Suppressor macrophage (primary cell): ENCODE measurements around the gene CTU1.

Experiments used
- DNase-seq, 4 experiments: peaks; one replicate each; pipeline ENCODE4 v3.0.0-alpha.2; 2020 to 2022

Gene CTU1

GRCh38 chr19:51102991-51103390 is 5.2 kb downstream of the CTU1 start:
- no peak for DNase-seq

DNA sequence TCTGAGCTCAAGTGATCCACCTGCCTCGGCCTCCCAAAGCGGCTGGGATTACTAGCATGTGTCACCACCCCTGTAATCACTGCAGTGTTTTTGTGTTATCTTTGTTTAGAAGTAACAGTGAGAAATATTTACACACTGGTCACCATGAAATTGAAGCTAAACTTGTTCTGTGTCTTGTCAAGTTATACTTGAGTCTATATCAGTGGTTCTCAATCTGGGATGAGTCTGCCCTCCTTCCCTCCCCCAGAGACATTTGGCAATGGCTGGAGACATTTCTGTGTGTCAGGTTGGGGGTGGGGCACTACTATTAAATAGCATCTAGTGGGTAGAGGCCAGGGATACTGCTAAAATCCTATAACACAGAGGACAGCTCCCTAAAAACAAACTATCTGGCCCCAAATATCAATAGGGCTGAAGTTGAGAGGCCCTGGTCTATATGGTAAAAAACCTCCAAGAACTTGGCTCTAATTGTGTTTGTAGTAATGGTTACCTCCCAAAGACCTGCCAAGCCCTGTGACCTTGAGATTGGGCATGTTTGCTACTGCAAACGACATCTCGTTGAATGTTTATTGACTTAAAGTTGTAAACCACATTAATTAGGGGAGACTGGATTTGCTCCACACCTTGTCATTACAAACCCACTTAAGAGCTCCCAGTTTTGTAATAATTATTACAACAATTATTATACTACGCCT is 6.9 kb downstream of the CTU1 start:
- peak in 3 of 4 experiments; percentile 24 to 33 (median 25) for DNase-seq

GRCh38 chr19:51100601-51101000 is 7.6 kb downstream of the CTU1 start:
- DNase-seq: no peak

- no peak for DNase-seq
These were observed 9.2 kb downstream of the CTU1 start for GRCh38 chr19:51099047-51099382.

GRCh38 chr19:51098365-51099046 is 9.7 kb downstream of the CTU1 start:
- peak; percentile 34 to 73 (median 65) for DNase-seq

- no peak for DNase-seq
These were observed 10.4 kb downstream of the CTU1 start for GRCh38 chr19:51097796-51098195.

GRCh38 chr19:51097166-51097738 is 11.0 kb downstream of the CTU1 start:
- peak; percentile 46 to 77 (median 59) for DNase-seq

DNA sequence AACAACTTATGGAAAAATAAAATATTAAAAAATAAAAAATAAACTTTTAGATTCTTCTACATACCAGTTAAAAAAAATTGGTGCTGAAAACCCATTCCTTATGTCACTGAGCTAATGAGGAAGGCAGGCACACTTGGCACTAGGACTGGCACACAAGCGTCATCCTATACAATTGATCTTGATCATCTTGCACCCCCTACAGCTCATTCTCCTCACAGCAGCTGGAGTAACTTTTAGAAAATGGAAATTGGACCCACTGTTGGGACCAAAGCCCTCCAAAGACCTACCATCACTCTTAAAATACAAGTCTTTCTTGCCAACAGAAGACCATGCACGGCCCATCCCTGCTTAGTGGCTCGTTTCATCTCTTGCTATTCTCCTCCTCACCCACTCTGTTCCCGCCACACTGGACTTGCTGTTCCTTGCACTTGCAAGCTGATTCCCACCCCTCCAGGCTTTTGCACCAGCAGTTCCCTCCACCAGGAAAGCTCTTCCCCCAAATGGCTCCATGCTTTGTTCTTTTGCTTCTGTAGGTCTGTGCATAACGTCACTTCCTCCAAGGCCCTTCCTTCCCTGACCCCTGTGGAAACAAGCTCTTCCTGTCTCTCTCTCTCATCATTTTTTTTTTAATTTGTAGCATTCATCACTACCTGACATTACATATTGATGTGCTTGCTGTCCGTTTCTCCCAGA is 11.6 kb downstream of the CTU1 start:
- DNase-seq: peak in 3 of 4 experiments; percentile 24 to 38 (median 29)

DNA sequence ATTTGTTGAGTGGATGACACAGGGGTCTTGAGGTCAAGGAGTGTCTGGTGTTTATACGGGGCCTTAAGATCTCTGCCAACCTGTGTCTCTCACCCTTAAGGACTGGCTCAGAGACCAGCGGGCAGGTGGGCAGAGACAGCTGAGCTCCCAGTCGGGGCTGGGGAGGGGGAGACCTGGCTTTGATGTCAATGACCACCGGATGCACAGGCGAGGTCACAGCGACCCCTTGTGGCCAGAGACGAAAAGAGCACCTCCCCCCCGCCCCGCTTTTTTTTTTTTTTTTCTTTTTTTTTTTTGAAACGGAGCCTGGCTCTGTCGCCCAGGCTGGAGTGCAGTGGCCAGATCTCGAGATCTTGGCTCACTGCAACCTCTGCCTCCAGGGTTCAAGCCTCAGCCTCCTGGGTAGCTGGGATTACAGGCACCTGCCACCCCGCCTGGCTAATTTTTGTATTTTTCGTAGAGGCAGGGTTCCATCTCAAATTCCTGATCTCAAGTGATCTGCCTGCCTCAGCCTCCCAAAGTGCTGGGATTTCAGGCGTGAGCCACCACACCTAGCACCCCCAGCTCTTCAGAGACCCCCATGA is 13.4 kb downstream of the CTU1 start:
- DNase-seq: peak; percentile 36 to 69 (median 60)

DNA sequence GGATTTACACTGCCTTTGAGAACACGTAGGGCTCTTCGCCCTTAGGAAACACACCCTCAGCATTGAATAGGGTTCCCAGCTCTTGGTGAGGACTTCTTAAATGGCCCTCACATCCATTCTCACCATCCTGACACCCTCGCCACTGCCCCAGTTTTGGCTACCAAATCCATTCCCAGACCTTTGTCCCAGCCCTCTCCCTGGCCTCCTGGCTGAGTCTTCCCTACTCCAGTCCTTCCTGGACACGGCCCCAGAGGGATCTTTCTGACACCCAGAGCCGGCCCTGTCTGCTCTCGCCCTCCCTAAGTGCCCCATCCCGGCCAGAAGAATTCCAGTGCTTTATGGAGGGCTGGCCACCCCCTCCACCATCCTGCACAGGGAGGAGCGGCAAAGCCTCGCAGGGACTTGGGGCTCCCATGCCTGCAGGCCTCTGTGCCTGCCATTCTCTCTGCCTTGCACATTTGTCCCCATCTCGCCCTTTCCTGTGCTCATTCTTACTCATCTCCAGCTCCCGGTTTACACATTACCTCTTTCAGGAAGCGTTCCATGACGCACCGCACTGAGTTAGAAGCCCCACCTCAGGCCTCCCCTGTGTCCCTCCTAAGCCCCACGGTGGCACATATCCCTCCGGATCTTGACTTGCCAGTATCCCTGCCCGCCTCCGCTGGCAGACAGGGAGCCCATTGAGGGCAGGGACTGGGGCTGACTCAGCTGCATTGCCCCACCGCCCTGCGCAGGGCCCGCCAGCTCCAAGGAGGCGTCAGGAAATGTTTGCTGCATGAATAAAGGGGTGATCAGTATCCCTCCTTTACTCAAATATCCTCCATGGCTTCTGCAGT is 14.5 kb downstream of the CTU1 start:
- no peak for DNase-seq

DNA sequence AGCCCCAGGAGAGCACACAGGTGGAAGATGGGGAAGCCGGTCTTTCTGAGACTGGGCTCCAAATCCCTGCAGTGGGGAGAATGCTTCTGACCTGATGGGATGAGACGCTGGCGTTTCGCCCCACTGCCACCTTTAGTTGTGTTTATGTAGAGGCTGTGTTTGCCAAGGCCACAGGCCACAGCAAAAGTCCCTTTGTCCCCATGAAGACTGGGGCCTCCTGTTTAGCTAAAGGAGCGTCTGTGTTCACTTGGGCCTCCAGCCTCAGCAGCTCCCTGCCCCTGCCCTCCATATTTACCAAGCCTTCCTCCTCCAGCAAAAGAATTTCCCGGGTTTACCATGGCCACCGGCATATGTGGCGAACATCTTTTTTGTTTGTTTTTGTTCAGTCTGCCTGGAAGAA is 15.1 kb downstream of the CTU1 start:
- no peak for DNase-seq

GRCh38 chr19:51091895-51092873 is 16.0 kb downstream of the CTU1 start:
- DNase-seq: no peak

DNA sequence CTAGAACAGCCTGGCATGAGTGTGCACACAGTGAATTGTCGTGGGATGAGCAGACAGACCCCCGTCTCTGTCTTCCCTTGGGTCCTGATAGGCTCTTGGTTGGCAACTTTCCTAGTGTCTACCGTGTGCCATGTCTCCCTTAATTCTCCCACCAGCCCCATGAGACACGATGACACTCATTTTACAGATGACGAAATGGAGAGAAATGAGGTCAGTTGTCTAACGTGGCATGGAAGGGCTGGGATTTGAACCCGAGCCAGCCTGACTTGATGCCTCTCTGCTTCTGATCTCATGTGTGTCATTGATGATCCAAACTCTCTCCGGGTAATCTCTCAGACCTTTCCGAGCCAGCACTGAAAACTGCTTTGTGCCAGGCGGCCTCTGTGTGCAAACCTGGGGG is 17.1 kb downstream of the CTU1 start:
- DNase-seq: no peak

GRCh38 chr19:51090471-51090870 is 17.7 kb downstream of the CTU1 start:
- DNase-seq: no peak

- no peak for DNase-seq
These were observed 18.4 kb downstream of the CTU1 start for GRCh38 chr19:51089786-51090185.

DNA sequence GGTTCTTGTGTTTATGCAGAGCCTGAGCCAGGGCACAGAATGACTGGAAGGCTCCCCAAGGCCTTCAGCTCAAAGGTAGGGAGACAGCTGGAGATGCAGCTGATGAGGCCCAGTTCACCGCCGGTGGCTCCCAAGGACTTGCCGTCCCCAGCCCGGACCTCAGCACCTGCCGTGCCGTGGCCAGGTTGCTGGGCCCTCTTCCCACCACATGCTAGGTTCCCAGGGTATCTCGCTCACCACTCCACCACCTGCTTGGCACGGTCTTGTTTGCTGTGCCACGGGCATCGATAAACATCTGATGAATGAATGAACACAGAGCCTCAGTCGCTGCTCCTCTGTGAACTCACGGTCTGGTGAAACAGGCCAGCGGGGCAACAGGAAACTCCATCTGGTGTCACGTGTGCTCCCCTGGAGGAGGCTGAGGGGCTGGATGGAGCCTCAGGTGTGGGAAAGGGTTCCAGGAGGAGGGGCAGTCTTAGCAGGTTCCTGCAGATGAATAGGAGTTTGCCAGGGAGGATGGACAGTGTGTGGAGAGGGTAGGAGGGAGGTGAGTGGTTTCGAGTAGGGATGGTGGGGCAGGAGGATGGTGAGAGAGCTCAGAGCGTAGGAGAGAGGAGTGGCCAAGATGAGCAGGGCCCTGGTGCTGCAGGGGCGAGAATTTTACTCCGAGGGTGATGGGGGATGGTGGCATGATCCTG is 21.9 kb downstream of the CTU1 start:
- no peak for DNase-seq

- no peak for DNase-seq
These were observed 23.7 kb downstream of the CTU1 start for GRCh38 chr19:51084505-51084904.

DNA sequence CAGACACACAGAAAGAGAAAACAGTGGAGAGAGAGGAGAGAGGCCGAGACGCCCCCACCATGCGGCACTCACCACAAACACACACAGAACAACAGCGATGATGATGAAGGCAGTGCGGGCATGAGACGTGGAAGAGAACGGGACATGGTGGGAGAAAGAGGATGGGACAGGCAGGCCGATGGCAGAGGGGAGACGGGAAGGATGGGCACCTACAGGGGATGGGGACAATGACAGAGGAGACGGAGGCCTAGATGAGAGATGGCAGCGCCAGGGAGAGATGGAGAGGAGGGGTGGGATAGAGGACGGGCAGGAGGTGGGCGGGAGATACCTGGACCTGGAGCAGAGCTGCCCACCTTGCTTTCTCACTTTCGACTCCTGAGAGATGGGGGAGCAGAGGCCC is 24.4 kb downstream of the CTU1 start:
- no peak for DNase-seq

- no peak for DNase-seq
These were observed 25.0 kb downstream of the CTU1 start for GRCh38 chr19:51083181-51083580.

GRCh38 chr19:51082611-51083010 is 25.6 kb downstream of the CTU1 start, which contains the start of gene KLK14:
TSS of gene KLK14 (minus strand) at chr19:51082887. CDS start at chr19:51082614, 273 bp downstream.
- no peak for DNase-seq
